ENCODE results near the gene AADACL2.
"Not testable (repeated sequence)": the region's sequence is repeated elsewhere in the genome, so short reads cannot be mapped to it uniquely, and the experiment has no call there.

AADACL2 gene

DNA sequence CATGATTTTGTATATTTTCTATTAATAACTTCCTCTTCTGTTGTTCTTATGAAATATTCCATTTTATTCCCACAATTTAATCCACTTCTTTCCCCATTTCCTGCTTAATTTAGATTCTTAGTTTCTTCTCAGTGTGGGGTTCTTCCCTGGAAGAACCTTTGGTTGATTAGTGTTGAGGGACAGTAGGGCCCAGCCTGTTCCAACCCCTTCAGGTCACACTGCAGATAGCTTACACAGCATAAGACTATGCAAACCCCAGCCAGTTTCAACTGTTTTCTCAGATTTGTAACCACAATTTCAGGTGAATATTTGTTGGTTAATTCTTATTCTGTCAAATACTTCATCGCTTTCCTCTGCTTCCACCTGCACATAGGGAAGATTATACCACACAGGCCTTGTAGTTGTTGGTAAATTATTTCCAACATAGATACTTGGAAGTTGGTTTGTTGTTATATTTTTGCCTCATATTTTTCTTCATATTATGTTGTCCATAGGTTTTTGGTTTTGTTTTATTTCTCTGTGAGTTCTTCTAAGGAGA is 34.7 kb downstream of the AADACL2 start:
- no peak for DNase-seq

DNA sequence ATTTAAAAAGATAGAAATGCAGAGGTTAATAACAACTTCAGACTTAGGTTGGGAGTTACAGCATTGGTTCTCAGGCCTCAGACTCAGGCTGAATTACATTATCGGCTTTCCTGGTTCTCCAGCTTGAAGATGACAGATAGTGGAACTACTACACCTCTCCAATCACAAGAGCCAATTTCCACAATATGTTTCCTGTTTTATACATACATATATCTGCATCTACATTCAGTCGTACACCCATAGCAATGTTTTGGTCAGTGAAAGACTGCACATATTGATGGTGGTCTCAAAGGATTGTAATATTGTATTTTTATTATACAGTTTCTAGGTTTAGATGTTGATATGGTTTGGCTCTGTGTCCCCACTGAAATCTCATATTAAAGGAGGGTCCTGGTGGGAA is 35.4 kb downstream of the AADACL2 start:
- DNase-seq: no peak

DNA sequence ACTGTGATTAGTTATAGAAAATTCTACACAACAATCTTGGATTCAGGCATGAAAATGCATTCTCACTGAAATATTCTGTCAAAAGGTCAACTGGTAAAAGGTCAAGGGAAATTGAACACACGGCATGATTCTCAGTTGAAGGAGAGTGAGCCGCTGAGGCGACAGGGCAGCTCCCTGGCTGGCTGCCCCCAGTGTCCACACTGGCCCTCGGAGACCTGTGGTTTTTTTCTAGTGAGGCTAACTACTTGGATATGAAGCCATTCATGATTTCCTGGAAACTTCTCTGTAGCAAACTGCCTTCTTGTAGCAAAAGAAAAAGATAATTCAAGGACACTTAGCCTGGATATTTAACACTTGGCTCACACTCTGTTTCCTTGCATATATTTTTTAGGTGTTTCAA is 37.2 kb downstream of the AADACL2 start:
- no peak for DNase-seq

DNA sequence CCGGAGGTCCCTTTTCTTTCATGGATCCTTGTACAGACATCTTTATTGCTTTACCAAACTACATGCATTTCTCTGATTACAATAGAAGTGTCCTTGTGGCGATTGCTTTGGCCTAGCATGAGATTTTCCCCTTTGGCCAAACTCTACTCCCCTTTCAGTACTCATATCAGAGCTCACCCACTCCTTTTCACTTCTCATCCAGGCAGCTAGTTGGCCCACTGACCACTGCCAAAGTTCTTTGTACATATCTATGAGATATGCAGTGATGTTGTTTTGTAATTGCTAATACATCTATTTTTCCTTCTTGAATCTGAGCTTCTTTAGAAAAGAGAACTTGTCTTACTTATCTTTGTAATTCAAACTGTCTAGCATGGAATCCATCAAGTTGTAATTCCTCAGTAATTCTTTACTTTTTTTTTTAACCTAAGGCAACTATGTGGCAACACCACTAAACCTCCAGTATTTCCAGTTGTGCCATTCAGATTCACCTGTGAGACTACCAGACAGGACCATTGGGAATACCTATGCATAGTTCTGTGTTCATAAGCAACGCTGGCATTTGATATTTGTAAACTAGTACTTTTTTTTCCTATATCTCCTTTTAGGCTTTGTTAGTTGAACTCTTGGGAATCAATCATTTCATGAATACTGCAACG is 39.2 kb downstream of the AADACL2 start:
- DNase-seq: no peak

DNA sequence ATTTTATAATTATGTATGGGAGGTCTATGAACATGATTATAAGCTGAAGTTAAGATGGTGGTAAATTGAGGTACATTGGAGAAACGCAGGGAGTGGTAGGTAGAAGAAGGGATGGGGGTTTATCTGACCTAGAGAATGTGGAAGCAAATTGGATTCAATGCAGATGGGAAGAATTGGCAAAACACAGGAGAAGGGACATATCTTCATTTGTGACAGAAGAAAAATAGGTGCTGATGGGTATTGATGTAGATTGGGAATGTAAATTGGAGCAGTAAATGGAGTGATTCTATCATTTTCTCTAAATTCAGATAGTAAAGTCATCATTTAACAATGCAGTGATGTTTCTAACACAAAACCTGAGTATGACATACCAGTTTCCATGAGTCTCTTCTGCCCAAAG is 40.5 kb downstream of the AADACL2 start:
- no peak for DNase-seq

DNA sequence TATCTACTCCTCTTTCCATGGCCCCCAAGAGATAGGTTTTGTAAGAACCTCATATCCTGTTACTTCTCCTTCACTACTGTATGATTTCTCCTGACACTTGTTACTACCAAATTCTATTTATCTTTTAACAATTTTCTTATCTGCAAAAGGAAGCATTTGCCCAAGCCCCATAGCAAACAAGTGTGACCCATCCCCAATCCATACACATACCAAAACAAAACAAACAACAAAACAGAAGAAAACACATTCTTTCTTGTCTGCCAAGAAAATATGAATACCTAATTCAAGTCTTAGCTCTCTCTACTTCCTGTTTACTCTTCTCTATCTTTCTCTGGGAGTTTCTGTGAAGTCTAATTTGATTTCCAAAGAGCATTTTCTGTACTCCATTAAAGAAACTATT is 41.2 kb downstream of the AADACL2 start:
- DNase-seq: no peak

DNA sequence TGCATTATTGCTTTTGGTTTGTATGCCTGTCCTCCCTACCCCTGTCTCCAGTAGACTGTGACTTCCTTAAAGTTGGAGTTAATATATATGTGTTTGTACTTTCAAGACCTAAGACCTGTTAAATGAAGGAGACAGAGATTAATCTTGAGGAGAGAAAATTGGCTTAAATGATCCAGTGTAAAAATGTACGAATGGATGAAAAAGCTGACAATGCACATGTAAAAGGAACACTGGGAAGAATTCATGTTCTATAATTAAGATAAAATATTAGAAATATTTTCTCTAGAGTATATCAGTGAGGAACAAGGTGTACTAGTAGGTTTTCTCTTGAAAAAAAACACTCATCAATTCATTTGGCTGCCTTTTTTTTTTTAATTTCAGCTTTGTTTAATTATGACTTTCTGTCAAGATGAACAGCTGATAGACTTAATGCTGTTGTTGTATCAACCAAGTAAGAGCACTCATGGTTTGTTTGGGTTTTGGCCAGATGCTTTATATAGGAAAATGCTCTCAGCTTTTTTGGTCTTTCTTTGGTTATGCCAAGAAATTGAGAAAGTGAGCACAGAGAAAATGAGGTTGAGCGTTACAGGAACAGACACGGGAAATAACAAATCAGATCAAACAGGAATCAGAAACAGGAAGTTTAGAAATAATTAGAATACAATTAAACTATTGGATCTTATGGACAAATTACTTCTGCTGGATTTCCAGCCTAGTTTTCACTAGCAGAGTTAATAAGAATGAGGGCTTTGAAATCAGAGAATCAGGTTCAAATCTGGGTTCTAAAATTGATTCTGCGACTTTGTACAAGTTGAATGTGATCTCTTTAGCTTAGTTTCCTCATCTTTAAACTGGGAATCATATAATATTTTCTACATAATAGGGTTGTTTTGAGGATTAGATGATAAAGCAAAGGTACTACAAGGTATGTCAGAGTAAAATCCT is 41.9 kb downstream of the AADACL2 start:
- no peak for DNase-seq

DNA sequence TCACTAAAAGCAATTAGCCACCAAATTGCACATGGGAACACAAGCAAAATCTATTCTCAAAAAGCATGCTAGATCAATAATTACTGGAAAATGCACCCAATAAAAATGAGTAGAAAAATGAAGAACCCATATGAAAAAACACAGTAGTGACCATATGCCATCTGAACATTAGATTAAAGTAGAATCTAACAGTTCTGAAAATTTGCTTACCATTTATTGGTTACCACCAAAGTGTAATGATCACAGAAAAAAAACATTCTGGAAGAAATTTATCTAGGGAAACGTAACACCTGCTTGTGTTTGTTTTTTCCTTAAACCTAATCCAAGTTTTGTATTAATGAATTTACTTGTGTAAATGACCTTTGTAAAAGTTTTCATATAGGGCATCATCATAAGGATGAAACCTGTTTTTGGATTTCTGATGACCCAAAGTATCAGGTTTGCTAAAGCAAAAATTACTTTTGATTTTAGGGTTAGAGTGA is 42.6 kb downstream of the AADACL2 start:
- no peak for DNase-seq

DNA sequence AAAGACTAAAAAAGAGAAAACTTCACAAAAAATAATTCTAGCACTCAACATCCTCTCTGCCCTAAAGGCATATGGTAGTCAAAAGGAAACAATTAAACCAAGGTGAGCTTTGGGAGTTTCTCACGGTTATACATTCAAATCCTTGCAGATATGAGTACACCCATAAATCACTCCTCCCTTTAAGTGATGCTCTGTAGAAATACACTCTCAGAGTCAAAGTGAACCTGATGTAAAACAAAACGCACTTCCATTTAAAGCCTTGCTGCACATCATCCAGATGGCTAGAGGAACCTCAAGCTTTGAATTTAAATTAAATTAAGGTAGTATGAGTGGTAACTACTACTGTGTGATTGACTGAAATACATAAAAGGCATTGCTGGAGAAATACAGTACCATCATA is 44.2 kb downstream of the AADACL2 start:
- DNase-seq: no peak

DNA sequence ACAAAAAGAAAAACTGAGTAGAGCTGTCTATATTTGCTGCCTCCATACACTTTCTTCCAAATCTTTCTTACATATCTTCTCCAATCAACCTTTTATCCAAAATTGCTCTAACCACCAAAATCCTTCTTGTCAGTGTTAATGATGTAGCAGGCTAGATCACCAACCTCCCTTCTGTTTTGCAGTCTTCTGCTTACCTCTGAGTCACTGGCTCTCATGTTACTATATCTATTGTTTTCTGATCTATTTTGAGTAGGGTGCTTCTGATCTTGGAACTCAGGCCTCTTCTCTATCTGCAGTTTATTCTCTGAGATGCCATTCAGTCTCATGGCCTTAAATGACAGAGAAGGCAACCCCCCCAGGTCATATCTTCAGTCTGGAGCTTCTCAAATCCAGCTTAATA is 53.9 kb downstream of the AADACL2 start:
- DNase-seq: no peak

DNA sequence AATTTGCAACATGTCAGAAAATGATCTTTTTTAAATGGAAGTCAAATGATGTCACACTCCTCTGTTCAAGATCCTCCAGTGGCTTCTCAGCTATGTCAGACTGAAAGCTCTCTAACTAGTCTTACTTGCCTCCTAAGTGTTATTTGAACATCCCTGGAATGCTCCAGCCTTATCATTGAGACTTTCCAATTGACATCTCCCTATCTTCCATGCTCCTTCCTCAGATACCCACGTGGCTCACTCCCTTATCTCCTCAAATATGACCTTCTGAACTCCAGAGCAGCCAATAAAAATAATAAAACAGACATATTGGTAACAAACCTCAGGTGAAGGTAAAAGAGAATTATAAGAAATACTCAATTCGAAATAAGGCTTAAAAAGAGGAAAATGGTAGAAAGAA is 54.7 kb downstream of the AADACL2 start:
- DNase-seq: no peak

DNA sequence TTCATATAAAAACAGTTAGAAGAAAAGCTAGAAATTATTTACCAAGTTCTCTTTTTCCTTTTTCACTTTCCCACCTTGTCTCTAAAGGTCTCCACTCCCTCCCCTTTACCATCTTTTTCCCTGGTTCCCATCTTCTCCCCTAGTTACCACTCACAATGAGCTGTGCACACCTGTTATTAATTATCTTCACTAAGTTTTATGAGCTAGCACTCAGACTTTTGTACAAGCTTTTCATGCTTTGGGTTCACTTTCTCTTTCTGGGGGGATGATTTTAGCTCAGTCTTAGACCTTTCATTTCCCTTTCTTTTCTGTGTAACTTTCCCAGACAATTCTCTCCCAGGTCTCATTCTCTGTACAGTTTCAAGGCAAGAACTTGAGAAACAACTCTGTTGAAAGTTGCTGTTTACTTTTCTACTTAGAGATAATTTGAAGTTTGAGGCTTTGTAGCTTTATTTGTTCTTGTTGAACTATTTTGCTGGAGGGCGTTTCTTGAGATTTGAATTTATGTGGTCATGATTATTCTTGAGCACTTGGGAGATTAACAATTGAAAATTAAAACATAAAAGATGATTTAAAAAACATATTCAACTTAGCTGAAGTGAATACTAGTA is 56.2 kb downstream of the AADACL2 start:
- no peak for DNase-seq

DNA sequence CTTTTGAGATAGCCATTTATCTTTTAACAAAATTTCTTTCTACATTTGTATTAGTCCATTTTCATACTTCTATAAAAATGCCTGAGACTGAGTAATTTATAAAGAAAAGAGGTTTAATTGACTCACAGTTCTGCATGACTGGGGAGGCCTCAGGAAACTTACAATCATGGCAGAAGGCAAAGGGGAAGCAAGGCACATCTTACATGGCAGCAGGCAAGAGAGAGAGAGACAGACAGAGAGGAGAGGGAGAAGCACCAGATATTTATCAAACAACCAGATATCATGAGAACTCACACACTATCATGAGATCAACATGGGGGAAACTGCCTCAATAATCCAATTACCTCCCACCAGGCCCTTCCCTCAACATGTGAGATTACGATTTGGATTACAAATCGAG is 57.0 kb downstream of the AADACL2 start:
- DNase-seq: not testable (repeated sequence)

DNA sequence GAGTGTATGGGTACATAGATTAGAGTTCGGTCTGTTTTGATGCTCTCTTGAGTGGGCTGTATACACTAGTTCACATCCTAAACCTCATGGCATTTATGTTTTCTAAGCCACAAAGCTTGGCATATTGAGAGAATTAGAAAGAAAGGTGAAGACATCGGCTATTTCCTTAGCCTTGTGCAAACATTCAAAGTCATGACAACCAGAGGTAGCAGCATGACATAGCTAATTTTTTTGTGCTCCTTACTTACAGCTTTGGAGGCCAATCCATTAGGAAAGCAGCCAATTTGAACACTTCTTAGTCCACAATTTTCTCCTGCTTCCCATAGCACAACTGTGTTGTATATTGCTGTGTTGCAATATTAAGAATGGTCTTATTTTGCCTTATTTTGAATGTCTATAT is 58.7 kb downstream of the AADACL2 start:
- DNase-seq: no peak

DNA sequence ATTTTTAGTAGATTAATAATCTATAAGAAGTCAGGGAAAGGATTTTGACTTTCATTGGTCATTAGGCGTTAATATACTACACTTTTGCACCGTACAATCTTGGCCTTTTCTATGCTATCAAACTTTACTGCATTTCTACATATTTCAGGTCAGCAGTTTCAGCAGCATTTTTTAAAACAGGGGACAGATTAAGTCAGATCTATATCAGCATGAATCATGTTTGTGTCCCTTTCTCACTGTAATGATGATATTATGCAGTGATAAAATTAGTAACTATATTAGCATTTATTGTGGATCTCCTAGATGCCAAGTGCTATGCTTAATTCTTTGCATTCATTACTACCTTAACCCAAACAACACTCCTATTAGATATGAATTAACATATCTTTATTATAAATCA is 59.9 kb downstream of the AADACL2 start:
- no peak for DNase-seq

DNA sequence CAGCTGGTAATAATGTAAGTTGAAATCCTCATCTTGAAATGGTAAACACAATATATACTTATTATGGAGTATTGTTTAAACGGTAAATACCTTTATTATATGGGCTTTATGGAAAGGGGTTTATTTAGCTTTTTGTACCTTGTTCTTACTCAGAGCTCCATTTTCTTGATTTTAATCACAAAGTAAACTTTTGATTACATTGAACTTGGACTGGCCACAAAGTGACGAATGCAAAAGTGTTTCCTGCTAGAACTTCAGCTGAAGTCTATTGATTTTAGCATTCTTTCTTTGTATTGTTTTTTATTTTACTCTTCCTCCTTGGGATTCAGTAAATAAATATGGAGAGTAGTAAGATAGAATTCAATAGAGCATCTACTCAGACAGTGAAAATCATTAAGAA is 60.4 kb downstream of the AADACL2 start:
- no peak for DNase-seq

DNA sequence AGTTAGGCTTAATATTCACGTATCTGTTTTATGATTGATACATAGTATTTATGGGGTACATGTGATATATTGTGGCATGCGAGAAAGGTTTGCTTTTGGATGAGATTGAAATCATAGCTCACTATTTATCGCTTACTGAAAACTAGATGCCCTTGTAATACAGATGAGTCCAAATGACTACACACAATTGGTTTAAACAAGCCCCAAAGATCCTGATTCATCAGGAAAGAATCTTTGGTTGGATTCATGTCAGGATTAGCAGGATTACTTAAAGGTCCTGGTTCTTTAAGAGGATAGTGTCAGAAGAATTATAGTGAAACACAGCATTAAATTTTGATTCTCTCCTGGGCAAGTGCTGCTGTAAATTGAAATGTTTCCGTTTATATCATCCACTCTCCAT is 61.5 kb downstream of the AADACL2 start:
- DNase-seq: no peak

DNA sequence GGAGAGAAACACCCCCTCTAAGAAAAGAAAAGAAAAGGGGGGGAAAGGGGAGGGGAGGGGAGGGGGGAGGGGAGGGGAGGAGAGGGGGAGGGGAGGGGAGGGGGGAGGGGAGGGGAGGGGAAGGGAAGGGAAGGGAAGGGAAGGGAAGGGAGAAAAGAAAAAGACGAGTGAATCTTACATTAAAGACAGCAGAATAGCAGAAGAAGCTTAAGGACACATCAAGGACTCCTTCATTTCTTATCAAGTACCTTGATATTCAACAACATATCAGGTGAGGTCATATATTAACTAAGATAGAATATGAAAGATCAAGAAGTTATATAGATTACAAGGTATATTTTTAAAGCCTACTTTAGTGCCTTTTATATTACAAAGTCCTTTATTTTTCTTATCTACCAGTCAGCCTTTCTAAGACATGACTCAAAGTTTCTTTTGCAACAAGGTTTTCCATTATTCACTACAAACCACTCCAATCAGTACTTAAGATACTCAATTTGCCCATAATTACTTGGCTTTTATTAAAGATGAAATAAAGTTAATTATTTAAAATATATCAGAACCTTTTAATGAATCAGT is 62.5 kb downstream of the AADACL2 start:
- no peak for DNase-seq

DNA sequence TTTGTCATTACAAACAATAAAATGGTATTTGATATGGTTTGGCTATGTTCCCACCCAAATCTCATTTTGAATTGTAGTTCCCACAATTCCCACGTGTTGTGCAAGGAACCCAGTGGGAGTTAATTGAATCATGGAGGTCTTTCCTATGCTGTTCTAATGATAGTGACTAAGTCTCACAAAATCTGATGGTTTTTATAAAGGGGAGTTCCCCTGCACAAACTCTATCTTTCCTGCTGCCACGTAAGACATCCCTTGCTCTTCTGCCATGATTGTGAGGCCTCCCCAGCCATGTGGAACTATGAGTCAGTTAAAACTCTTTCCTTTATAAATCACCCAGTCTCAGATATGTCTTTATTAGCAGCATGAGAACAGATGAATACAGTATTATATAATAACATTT is 64.7 kb downstream of the AADACL2 start:
- no peak for DNase-seq

DNA sequence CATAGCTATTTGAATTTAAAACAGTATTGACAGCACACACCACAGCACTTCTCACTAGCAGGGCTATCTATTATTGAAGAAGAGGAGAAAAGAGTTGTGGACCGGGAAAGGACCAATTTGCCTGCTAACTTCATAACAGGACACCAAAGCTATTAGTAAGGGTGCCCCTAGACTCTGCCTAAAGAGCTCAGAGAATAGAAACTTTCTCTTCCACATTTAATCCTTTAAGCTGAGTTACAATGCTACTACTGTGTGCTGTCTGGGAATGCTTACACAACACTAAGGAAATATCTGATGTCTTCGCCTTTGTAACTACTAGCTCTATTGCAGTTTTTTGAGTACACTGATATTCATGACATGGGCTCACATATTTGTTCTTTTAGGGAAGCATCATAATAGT is 66.7 kb downstream of the AADACL2 start:
- DNase-seq: no peak

DNA sequence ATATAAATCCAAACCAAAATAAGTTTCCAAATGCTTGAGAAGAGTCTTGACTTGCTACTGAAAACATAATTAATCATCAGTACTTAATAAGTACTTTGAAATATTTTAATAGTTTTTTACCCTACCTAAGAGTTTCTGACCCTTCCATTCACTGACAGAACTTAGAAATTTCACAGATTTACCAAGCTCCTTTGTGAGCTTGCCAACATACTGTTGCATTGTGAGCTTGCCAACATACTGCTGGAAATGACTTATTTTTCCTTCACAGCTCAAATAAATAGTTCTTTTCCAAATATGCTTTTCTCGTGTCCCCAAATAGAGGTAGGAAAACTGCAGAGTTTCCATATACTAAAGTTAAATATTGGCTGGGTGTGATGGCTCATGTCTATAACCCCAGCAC is 70.5 kb downstream of the AADACL2 start:
- DNase-seq: no peak

DNA sequence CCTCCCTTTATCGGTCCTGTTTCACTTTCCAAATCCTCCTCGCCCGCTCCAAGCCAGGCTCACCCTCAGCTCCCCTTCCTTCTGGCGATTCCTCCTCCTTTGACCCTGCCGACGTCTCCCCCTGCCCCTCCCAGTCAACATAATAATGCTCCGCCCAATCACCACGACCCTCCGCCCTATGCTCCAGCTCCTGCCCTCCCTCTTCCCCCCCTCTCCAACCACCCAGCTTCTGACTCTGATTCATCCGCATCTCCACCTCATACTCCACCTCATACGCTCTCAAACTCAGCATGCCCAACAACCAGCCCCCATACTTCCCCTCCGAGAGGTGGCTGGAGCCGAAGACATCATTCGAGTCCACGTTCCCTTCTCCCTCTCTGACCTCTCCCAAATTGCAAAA is 73.1 kb downstream of the AADACL2 start:
- DNase-seq: no peak

All from activated CD4-positive, alpha-beta T cell treated with anti-CD3 and anti-CD28 coated beads, Interleukin-2, Interleukin-6, amounts not matched to agents 100 ng/mL and 50 ng/mL, durations not matched to agents 16 hours and 8 hours (primary cell).